Activated gamma-delta T cell treated with anti-CD3 and anti-CD28 coated beads, Interleukin-2, amount 50 U/mL, for 16 hours (primary cell): ENCODE data around the gene JAKMIP3.
"Not testable (repeated sequence)": the region's sequence is repeated elsewhere in the genome, so short reads cannot be mapped to it uniquely, and the experiment has no call there.

Experiments
- DNase-seq: peaks from one replicate; pipeline ENCODE4 v3.0.0-alpha.2; 2020; ENCODE audit warnings: low read depth

JAKMIP3 gene

DNA sequence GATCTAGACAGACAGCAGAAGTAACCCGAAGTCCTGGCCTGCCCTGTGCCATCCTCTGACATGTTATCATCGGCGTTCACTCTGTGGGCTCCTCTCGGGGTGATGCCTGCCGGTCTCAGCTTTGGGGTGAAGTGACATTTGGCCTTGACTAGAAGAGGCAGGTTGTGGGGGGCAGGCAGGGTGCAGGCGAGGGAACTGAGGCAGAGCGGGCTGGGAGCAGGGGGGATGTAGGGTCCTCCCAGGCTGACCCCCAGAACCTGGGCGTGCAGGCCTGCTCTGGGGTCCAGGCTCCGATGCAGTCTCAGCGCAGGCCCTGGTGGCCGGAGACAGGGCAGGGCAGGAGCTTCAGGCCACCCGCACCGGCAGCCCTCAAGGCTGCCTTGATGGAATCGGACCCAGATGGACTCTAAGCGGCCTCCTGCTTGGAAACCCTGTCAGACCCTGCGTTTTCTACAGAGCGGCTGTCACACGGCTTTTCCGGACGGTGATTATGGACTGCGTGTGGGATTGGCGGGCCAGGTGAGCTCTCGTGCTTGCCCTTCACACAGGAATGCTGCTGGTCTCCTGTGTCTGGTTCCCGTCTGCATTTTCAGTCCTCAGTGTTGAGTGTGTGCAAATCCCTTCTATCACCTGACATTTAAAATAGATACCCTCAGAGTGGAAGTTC lies 842 bp upstream of the JAKMIP3 start:
- no peak for DNase-seq

DNA sequence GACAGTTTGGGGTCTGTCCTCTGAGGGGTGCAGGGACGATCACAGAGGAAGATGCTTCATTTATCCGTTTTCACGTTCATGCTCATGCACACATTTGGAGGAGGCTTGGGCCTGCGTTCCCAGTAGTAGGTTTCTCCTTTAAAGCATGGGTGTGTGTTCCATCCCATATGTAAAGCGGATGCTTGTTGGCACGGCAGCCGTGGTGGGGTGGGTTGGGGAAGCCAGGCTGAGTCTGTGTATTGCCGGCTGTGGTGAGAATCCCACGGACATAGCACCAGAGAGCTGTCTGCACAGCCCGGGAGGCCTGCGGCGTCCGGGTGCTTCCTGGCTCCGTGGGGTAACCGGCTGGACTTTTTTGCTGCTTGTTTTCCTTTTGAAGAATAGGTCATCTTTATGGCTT lies 440 bp downstream of the JAKMIP3 start:
- no peak for DNase-seq

DNA sequence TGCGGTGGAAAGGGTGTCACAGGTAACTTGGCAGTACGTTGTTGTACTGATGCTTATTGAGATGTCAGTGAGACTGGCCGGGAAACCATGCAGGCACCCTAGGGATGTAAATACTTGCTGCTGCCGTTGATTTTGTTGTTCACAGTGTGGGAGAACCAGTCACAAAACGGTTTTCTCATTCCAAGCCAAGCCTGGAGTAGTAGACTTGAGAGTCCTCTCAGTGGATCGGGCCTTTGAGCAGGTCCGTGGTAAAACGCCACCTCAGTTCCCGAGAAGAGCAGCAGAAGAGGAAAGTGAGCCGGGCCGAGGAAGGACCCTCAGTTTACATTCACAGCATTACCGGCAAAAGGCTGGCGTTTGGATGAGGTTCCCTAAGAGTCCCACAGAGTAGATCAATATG lies 1.1 kb downstream of the JAKMIP3 start:
- DNase-seq, result no peak

DNA sequence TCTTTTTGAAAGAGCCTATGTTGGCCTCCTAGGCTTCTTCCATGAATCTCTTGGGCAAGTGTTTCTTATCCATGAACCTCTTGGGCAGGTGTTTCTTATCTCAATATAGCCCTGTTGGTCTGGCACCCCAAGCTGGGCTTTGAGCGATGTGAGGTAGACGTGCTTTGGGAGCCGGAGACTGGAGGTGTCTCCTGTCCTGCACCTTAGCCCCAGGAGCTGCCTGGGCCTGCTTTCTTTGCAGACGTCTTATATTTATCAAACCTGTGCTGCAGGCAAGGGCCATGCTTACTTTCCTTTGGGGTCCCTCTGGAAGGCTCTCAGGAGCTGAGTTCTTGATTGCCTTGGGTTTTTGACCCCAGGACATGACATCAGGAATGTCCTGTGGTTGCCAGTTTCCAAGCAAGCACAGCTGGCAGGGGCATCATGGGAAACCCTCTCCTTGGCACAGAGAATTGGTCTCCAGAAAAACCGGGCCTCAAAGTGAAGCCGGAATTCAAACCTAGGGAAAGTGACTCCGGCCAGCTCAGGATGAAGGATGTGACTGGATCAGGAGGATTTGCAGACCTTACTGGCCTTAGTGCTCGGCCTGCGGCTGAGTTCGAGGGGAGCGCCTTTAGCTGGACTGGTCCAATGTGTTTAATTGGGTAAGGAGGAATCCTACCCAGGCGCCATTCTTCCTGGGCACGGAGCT lies 2.8 kb downstream of the JAKMIP3 start:
- no peak for DNase-seq

DNA sequence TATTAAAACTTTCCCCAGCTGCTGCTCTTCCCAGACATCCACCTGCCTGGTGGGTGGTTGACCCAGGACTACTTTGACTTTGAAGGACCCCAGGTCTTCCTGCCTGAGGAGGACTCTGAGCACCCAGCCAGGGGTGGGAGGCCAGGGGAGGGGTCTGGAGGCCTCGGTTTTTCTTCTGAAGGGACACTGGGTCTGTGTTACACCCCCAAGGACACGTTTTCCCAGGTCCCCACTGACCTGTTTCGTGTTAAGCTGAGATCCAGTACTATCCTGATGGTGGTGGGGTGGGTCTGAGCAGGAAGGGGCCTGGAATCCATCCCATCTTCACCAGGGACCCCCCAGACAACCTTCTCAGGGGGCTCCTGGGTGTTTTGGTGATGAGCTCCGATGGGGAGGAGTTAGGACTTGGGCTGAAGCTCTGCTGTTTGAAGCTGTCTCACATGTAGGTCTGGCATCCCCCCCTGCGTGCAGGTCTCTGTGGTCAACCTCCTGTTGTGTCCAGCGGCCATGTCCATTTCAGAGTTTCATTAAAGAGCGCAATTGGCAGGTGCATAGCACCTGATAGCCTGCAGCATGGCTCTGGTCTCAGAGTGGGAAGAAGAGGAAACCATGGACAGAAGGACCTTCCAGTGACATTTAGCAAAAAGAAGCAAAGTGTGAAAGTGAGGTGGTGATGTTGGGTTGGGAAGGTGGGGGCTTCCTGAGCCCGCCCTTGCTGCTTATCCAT lies 3.5 kb downstream of the JAKMIP3 start:
- no peak for DNase-seq

DNA sequence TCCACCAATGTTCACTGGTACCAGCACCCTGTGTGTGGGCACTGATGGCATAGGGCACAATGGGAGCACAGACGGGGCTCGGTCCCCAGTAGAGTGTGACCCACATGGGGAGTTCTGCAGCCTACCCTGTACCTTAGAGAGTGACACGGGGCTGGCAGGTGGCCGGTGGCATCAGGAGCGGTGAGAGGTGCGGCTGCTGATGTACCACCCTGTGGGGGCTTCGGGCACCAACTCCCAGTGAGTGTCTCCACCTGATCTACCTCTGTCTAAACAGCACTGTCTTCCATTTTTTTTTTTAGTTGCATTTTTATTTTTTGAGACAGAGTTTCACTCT lies 4.1 kb downstream of the JAKMIP3 start:
- no peak for DNase-seq

DNA sequence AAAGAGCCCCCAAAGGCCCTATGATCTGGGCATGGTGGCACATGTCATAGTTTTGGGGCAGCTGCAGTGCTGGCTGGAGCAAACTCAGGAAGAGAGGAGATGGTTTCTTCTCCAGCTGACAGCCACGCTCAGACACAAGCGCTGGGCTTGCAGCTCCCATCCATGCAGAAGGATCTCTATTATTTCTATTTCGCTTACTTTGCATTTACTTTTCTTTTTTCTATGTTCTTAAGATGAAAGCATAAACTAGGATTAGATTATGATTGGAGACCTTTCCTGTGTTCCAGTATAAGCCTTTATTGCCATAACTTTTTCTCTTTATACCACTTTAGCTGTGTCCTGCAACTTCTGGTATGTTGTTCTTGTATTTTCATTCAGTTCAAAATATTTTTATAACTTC lies 5.0 kb downstream of the JAKMIP3 start:
- DNase-seq, result no peak

DNA sequence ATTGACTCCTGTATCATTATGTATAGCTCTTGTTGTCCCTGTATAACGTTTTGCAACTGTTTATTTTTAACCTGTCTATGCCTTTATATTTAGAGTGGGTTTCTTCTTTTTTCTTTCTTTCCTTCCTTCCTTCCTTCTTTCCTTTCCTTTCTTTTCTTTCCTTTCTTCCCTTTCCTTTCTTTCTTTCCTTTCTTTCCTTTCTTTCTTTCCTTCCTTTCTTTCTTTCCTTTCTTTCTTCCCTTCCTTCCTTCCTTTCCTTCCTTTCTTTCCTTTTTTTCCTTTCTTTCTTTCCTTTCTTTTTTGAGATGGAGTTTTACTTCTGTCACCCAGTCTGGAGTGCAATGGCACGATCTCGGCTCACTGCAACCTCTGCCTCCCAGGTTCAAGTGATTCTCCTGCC lies 5.9 kb downstream of the JAKMIP3 start:
- DNase-seq, result no peak

DNA sequence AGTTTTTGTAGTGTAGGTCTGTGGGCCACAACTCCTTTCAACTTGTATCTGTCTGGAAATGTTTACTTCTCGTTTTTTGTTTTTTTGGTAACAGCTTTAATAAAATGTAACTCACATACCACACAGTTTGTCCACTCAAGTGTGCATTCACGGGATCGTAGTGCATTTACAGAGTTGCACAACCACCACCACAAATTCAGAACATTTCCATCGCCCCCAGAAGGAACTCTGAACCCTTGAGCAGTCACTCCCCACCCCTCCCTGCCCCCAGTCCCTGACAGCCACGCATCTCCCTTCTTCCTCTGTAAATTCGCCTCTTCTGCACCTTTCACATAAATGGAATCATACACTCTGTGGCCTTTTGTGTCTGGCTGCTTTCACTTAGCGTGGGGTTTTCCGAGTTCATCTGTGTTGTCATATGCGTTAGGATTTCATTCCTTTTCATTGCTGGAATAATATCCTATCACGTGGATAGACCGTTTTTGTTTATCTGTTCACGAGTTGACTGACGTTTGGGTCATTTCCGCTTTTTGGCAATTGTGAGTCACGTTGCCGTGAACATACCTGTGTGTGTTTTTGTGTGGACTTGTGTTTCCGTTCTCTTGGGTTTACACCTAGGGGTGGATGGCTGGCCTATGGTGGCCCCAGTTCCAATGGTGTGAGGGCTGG lies 10.3 kb downstream of the JAKMIP3 start:
- DNase-seq, result no peak

DNA sequence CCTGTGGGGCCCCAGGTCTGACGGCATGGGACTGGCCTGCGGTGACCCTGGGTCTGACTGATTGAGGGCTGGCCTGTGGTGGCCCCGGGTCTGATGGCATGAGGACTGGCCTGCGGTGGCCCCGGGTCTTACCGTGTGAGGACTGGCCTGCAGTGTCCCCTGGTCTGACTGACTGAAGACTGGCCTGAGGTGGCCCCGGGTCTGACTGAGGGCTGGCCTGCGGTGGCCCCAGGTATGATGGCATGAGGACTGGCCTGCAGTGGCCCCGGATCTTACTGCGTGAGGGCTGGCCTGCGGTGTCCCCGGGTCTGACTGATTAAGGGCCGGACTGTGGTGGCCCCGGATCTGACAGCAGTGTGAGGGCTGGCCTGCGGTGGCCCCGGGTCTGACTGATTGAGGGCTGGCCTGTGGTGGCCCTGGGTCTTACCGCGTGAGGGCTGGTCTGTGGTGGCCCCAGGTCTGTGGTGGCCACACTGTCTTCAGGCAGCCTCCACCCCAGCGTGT lies 10.9 kb downstream of the JAKMIP3 start:
- DNase-seq, result no peak

DNA sequence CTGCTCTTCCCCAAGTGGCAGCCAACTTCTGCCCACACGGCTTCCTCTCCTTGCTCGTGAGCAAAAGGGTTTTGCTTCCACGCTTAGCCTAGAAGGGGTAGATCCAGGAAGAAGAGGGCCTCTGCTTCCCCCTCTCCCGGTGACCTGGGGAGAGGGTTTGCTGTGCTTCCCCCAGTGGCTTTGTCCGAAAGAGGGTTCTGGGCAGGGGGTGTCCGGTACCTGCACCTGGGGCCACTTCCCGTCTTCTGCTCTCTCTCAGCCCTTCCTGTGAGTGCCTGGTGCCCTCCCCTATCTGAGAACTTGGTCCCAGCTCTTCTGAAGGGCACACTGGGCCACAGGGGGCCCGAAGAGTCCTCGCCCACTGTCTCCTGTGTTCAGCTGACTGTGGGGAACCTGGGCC lies 11.3 kb downstream of the JAKMIP3 start:
- DNase-seq, result no peak

DNA sequence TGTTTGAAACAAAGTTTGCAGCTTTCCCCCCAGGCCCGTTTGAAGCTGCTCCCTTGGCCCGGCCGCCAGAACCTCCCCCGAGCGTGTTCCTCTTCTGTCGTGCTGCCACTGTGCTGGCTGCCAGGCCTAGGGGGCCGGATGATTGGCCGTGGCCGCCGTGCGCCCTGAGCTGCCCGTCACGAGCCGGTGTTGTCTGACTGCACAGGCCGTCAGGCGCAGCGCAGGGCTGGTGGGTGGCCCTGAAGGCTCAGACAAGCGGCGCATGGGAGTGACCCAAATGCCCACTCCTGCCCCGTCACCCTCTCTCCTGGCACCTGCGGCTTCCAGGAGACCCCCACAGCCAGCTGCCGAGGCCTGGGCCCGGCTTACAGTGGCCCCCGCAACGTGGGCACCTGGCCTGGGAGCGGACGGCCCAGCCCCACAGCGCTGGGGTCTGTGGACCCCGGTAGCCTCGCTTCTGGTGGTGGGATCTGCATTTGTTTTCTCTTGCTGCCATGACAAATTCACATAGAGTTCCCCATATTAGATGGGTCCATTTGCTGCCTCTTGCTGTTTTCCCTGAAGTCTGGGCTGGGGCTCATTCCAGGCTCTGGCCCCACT lies 13.1 kb downstream of the JAKMIP3 start:
- no peak for DNase-seq

DNA sequence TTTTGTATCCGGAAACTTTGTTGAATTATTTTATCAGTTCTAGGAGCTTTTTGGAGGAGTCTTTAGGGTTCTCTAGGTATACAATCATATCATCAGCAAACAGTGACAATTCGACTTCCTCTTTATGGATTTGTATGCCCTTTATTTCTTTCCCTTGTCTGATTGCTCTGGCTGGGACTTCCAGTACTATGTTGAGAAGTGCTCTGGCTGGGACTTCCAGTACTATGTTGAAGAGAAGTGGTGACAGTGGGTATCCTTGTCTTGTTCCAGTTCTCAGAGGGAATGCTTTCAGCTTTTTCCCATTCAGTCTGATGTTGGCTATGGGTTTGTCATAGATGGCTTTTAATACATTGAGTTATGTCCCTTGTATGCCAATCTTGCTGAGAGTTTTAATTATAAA lies 18.6 kb downstream of the JAKMIP3 start:
- not testable (repeated sequence) for DNase-seq

DNA sequence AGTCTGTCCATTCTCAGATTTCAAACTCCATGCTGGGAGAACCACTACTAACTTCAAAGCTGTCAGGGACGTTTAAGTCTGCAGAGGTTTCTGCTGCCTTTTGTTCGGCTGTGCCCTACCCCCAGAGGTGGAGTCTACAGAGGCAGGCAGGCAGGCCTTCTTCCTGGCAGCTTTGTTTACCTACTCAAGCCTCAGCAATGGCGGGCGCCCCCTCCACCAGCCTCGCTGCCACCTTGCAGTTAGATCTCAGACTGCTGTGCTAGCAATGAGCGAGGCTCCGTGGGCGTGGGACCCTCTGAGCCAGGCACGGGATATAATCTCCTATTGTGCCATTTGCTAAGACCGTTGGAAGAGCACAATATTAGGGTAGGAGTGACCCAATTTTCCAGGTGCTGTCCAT lies 27.5 kb downstream of the JAKMIP3 start:
- not testable (repeated sequence) for DNase-seq

DNA sequence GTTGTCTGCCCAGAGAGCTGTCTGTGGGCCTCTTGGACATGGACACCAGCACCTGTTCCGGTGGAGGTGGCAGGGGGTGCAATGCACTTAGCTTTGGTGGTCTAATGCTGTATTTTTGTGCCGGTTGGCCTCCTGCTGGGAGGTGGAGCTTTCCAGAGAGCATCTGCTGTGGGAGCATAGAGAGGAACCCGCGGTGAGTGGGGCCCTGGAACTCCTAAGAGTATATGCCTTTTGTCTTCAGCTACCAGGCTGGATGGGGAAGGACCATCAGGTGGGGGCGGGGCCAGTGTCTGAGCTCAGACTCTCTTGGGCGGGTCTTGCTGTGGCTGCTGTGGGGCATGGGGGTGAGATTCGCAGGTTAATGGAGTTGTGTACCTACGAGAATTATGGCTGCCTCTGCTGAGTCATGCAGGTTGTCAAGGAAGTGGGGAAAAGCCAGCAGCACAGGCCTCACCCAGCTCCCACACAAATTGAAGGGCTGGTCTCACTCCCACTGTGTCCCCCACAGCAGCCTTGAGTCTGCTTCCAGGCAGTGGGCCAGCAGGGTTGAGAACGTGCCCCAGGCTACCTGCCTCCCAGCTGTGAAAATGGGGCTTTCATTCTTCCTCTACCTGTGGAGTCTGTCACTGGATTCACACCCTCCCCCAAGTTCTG lies 29.0 kb downstream of the JAKMIP3 start:
- no peak for DNase-seq

DNA sequence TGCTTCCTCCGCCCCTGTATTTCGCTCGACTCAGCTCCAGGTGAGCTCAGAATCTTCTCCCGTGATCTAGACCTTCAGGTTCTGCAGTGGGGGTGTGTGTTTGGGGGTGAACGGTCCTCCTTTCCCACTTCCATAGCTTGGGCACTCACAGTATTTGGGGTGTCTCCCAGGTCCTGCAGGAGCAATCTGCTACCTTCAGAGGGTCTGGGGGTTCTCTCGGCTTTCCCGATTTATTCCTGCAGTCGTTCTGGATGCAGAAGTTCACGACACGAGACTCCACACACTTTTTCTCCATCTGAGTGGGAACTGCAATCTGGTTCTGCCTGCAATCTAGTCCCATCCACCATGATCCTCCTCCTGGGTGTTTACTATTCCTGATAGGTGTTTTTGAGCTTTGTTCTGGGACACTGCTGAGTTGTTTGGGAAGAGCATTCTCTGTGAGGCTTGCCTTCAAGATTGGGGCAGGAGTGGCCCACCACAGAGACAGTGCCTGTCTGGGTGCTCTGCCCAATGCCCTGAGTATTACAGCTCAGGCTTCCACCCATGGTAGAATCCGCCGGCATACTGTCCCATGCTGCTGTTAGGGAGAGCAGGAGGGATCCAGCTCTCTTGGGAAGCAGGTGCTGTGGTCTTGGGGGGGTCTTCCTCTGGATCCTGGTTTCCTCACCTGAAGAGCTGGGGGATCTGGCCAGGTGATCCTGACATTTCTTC lies 29.8 kb downstream of the JAKMIP3 start:
- DNase-seq, result no peak

DNA sequence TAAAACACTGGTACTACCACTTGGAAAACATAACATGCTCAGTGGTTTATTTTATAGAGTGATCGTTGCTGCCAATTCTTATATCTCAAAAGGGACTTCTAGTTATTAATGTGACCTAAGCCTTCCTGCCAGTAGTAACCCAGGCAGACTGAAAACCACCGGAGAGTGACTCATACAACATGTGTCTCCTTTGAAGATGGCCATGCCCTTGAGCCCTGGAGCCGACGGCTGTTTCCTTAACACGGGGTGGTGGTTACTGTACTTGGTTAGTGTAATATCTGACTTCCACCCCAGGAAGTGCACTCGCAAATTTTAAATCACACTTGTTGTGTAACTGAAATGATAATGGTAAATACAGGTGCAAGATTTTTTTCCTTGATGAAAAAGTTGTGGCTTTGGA lies 30.5 kb downstream of the JAKMIP3 start:
- no peak for DNase-seq

DNA sequence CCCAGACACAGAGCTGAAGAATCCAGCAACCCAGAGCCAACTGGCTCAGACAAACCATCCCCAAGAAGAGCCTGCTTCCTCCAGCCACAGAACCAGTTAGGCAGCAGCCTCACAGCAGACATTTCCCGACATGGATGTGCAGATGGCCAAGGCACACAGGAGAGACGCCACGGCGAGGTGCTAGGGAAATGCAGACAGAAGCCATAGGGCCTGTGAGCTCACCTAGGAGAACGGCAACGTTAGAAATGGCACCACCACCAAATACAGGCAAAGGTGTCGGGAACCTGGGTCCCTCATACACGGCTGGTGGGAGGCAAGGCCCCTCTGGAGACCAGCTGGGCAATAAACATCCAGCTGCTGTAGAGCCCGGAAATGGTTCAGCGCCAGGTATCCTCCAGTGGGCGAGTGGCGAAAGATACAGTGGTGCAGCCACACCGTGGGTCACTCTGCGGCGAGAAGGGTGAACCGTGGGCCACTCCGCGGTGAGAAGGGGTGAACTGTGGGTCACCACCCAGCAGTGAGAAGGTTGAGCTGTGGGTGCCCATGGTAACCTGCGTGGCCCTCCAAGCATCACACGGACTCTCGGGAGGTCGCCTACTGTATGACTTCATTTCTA lies 31.2 kb downstream of the JAKMIP3 start:
- DNase-seq, result no peak

DNA sequence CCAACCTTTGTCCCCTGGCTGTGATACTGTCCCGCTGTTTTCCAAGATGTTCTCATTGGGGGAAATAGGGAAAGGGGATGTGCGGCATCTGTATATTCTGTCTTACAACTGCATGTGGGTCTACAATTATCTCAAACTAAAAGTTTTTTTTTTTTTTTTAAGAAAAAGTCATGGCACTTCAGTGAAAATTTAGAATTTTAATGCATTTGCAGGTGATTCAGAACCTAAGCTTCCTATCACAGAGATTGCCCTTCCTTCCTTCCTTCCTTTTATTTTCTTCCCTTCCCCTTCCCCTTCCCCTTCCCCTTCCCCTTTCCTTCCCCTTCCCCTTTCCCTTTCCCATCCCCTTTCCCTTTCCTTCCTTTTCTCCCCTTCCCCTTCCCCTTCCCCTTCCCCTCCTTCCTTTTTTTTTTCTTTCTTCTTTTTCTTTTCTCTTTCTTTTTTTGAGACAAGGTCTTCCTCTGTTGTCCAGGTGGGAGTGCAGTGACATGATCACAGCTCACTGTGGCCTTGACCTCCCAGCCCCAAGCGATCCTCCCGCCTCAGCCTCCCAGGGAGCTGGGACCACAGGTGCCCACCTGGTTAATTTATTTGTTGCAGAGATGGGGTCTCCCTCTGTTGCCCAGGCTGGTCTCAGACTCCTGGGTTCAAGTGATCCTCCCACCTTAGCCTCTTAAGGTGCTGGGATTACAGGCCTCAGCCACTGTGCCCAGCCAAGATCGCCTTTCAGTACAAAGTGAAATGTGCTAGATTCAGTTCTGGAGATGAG lies 32.0 kb downstream of the JAKMIP3 start:
- DNase-seq, result no peak
